HCT116 (cell line): ENCODE results near the gene NLRP7.

Experiments
- EZH2 ChIP-seq: fragments of 200-600 bp; sonication (generic); IDR thresholded peaks from 2 replicates; pipeline ENCODE4 v1.6.1; 2017; ENCODE audit warnings: antibody characterized with exemption, mixed run types
- POLR2AphosphoS5 ChIP-seq: IDR thresholded peaks from 2 replicates; pipeline ENCODE4 v1.6.1; 2011; ENCODE audit warnings: mild to moderate bottlenecking, low read depth, low read length, moderate library complexity
- RAD21 ChIP-seq: IDR thresholded peaks from 2 replicates; pipeline ENCODE4 v1.6.1; 2012; ENCODE audit warnings: low read depth, mild to moderate bottlenecking
- SP1 ChIP-seq: IDR thresholded peaks from 2 replicates; pipeline ENCODE4 v1.6.1; 2012; ENCODE audit warnings: low read depth
- ZFX ChIP-seq: fragments of 450-650 bp; IDR thresholded peaks from 2 replicates; pipeline ENCODE4 v1.6.1; 2017
- ZNF274 ChIP-seq: fragments of 200-500 bp; sonication (Bioruptor generic); IDR thresholded peaks from 2 replicates; pipeline ENCODE4 v1.6.1; 2014; ENCODE audit warnings: mild to moderate bottlenecking, low read depth, low read length, inconsistent platforms
- TF ChIP-seq, protein P1 (sequence below), 3 experiments: fragments of 200-600 bp in 1 of 3; sonication (generic) in 1 of 3; IDR thresholded peaks in 2 of 3; conservative IDR thresholded peaks in 1 of 3; 2 replicates each; pipeline ENCODE4 v1.5.1; 2012 to 2017; ENCODE audit warnings: low read depth in 2 of 3, low read length in 2 of 3, antibody characterized with exemption in 1 of 3, borderline replicate concordance in 1 of 3, control low read depth in 1 of 3, mild to moderate bottlenecking in 1 of 3, mixed read lengths in 1 of 3, mixed run types in 1 of 3, moderate library complexity in 1 of 3; ENCODE audit not compliant: insufficient read depth in 1 of 3
- TF ChIP-seq, protein P2 (sequence below): IDR thresholded peaks from 2 replicates; pipeline ENCODE4 v1.6.1; 2012; ENCODE audit warnings: low read depth

GRCh38 chr19:54905421-54905802, 41.9 kb downstream of the NLRP7 start:
- no peak for TF ChIP-seq EZH2
- TF ChIP-seq, protein P1, sequence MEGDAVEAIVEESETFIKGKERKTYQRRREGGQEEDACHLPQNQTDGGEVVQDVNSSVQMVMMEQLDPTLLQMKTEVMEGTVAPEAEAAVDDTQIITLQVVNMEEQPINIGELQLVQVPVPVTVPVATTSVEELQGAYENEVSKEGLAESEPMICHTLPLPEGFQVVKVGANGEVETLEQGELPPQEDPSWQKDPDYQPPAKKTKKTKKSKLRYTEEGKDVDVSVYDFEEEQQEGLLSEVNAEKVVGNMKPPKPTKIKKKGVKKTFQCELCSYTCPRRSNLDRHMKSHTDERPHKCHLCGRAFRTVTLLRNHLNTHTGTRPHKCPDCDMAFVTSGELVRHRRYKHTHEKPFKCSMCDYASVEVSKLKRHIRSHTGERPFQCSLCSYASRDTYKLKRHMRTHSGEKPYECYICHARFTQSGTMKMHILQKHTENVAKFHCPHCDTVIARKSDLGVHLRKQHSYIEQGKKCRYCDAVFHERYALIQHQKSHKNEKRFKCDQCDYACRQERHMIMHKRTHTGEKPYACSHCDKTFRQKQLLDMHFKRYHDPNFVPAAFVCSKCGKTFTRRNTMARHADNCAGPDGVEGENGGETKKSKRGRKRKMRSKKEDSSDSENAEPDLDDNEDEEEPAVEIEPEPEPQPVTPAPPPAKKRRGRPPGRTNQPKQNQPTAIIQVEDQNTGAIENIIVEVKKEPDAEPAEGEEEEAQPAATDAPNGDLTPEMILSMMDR (IDR thresholded peaks at IDR 0.05 in 2 of 3, conservative IDR thresholded peaks at IDR 0.05 in 1 of 3; ENCODE audit: borderline replicate concordance in 1 of 3, insufficient read depth in 1 of 3, low read depth in 2 of 3, low read length in 2 of 3): no peak
- TF ChIP-seq POLR2AphosphoS5: no peak
- TF ChIP-seq SP1: no peak
- TF ChIP-seq ZFX: no peak
- TF ChIP-seq, protein P2, sequence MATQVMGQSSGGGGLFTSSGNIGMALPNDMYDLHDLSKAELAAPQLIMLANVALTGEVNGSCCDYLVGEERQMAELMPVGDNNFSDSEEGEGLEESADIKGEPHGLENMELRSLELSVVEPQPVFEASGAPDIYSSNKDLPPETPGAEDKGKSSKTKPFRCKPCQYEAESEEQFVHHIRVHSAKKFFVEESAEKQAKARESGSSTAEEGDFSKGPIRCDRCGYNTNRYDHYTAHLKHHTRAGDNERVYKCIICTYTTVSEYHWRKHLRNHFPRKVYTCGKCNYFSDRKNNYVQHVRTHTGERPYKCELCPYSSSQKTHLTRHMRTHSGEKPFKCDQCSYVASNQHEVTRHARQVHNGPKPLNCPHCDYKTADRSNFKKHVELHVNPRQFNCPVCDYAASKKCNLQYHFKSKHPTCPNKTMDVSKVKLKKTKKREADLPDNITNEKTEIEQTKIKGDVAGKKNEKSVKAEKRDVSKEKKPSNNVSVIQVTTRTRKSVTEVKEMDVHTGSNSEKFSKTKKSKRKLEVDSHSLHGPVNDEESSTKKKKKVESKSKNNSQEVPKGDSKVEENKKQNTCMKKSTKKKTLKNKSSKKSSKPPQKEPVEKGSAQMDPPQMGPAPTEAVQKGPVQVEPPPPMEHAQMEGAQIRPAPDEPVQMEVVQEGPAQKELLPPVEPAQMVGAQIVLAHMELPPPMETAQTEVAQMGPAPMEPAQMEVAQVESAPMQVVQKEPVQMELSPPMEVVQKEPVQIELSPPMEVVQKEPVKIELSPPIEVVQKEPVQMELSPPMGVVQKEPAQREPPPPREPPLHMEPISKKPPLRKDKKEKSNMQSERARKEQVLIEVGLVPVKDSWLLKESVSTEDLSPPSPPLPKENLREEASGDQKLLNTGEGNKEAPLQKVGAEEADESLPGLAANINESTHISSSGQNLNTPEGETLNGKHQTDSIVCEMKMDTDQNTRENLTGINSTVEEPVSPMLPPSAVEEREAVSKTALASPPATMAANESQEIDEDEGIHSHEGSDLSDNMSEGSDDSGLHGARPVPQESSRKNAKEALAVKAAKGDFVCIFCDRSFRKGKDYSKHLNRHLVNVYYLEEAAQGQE: no peak
- no peak for TF ChIP-seq RAD21
- no peak for TF ChIP-seq ZNF274
